KOPT-K1 (cell line): ENCODE data around the gene MAN2A2.
A peak's percentile ranks its signal among the peaks of the same experiment; 100 is the strongest.

Source experiments
- H3K27ac ChIP-seq: fragments of 200-600 bp; sonication (generic); 2 replicates; pipeline ENCODE4 v1.5.1; 2016; ENCODE audit warnings: antibody characterized with exemption, mild to moderate bottlenecking, low read depth, low read length; ENCODE audit not compliant: poor library complexity, severe bottlenecking
- H3K36me3 ChIP-seq: fragments of 200-600 bp; sonication (generic); 2 replicates; pipeline ENCODE4 v1.5.1; 2017; ENCODE audit warnings: antibody characterized with exemption, mild to moderate bottlenecking, low read length, moderate library complexity; ENCODE audit not compliant: insufficient read depth
- H3K9me3 ChIP-seq: fragments of 200-600 bp; sonication (generic); 2 replicates; pipeline ENCODE4 v1.5.1; 2017; ENCODE audit warnings: antibody characterized with exemption, low read length, mild to moderate bottlenecking; ENCODE audit not compliant: insufficient read depth, poor library complexity, severe bottlenecking

MAN2A2 gene

DNA sequence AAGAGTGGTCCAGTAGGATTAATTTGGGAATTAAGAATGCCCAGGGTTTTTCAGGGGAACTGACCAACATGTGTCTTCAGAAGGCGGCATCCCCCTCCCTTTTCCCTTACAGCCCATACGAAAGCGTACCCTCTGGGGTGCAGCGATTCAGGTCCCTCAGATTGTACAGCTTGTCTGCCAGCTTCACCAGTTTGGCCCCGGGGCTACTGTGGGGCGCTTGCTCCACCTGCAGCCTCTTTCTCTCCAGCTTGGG is 28.4 kb downstream of the MAN2A2 start:
- 0 out of 2 replicates have a peak, but pooled peaks cover 3% of the 10 kb centered on the region for H3K36me3 ChIP-seq
- no peaks in the 10 kb centered on the region for H3K9me3 ChIP-seq
- H3K27ac ChIP-seq, result peak overlapping the region; percentile 85

DNA sequence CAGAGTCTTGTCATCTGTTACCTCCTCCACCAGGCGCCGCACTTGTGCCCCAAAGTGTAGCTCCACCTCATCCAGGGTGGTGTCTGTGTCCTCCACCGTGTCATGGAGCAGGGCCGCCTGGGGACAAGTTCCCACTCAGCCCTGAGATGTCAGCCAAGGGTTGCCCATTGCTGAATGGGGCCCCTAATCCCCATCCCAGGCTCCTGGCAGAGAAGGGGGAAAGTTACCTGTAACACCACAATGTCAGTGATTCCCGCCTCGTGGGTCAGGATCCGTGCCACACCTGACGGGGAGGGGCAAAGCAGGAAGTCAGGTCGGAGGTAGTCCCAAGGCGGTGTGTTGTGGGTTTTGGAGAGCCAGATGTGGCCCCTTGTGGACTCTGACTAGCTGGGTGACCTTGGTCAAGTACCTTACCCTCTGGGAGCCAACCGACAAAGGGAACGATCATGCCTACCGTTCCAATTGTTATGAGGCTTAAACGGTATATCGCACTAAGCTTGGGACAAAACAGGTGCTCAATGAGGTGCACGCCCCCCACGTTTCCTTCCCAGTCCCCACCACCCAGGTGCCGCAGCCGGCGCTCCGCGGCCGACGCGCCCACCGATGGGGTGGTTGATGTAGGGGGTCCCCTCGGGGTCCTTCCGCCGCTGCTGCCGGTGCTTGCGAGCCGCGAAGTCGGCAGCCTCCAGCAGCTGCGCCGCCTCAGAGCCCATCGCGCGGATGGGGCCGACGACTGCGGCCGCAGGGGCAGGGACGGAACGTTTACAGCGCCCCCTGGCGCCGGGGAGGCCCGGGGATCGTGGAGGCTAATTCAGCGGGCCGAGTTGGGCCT is 28.9 kb downstream of the MAN2A2 start, which contains the start of gene HDDC3:
Gene HDDC3 (minus strand): TSS at position 722 of the 832 bp plus-strand sequence. CDS start 9 bp downstream, at position 713.
- Histone ChIP-seq H3K27ac (peak within 1 kb of the TSS; percentile 85), H3K9me3 (no peaks in the 10 kb centered on the region), H3K36me3 (peaks cover 9% of the 10 kb centered on the region; the same call in 1 of the 2 replicates)

DNA sequence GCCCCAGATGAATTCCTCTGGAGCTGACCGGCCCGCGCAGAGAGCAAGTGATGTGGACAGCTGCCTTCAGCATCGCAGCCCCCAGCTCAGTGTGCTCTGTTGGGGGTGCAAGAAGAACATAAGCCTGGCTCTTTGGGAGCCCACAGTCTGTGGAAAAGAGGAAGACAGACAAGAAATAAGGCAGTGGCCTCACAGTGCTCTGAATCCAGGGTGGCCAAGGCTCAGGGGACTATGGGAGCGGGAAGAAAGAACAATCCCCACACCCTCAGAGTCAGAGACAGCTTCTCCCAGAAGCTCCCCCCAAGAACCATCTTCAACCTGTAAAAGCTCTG is 29.5 kb downstream of the MAN2A2 start:
- Histone ChIP-seq H3K27ac (peak overlapping the region; percentile 85), H3K36me3 (peaks cover 10% of the 10 kb centered on the region; the same call in 1 of the 2 replicates), H3K9me3 (no peaks in the 10 kb centered on the region)

DNA sequence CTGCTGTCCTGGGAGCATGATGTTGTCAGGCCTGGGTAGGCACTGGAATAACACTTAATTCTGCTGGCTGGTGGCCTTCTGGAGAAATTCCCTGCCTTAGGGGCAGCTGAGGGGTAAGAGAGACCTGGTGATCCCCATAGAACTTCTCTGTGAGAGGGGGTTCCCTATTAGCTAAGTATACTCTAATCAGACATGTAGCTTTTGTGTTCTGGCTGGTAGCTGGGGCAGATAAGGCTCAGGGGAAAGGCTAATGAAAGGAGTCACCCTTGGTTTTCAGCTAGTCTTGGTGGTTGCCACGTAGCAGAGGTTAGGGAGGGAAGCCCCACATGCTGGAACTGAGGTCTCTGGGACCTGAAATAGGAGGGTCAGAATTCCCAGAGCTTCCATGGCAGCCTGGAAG is 30.2 kb downstream of the MAN2A2 start:
- H3K27ac ChIP-seq, result no peak overlapping the region
- peaks cover 13% of the 10 kb centered on the region; the same call in 1 of the 2 replicates for H3K36me3 ChIP-seq
- no peaks in the 10 kb centered on the region for H3K9me3 ChIP-seq

DNA sequence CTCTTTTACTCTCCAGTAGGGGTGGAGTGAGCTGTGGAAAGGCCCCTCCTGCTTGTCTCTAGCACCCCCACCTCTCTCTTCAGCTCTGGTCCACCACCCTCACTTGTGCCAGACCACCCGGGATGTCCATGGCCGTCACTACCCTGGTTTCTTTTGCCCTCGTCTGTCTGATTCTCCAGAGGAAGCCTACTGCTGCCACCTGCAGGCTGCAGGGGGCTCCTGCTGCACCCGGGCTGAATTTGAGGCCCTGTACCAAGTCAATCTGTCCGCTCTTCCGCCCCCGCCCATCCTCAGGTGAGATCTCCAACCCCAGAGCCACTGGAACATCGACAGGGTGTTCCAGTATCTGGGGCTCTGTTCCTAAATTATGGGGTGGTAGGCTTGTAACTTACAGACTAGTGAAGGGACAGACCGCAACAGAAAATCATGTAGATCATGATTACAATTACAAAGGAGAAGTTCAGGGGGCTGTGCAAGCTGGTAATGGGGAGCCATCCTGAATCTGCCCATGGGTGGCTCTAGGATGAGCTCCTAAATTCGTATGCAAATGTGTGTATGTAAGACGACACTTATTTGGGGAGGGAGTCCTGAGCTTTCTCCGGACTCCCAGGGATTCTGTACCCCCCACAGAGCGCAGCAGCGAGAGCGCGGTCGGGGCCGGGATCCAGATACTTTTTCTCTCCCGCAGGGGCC is 31.3 kb downstream of the MAN2A2 start:
- Histone ChIP-seq H3K27ac (peak overlapping the region; percentile 65), H3K9me3 (no peaks in the 10 kb centered on the region), H3K36me3 (peaks cover 20% of the 10 kb centered on the region)

DNA sequence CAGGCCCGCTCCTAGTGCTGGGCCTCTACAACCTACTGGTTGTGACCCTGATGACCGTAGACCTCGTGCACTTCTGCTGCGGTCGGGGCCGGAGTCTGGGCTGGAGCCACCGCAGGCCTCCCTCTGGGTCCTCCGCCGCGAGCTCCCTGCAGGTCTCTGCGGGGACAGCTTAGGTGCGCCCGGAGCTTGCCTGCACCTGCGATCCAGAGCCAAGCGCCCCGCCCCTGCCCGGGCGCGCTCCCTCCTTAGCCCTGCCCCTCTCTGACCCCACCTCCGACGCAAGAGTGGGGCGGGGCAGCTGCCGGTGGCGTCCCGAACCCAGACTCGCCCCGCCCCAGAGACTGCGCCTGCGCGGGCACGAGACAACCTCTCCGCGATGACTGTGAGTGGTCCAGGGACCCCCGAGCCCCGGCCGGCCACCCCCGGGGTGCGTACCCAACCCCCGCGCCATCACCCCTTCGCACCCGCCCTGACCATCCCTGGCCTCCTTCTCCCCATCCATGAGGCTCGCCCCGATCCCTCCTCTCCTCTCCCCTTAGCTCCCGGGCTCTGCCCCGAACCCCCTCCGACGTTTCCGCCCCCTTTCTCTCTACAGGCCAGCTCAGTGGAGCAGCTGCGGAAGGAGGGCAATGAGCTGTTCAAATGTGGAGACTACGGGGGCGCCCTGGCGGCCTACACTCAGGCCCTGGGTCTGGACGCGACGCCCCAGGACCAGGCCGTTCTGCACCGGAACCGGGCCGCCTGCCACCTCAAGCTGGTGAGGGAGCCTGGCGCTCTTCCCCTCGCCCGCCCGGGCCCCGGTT is 32.0 kb downstream of the MAN2A2 start, which contains the start of gene UNC45A:
Gene UNC45A (plus strand): TSS at position 337 of the 803 bp plus-strand sequence. CDS start 40 bp downstream, at position 377.
- H3K9me3 ChIP-seq, result no peaks in the 10 kb centered on the region
- H3K27ac ChIP-seq, result peak within 1 kb of the TSS; percentile 65
- H3K36me3 ChIP-seq, result peaks cover 27% of the 10 kb centered on the region

DNA sequence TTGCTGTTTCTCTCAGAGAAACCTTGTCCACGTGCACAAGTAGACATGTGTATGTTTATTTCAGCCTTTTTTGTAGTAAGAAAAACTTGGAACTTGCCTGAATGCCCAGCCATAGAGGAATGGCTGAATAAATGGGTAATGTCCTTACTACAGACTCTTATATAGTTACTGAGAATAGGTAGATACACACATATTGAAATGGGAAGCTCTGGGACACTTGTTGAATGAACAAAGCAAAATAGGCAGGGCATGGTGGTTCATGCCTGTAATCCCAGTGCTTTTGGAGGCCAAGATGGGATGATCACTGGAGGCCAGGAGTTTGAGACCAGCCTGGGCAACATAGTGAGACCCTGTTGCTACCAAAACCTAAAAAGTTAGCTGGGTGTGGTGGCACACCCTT is 33.7 kb downstream of the MAN2A2 start:
- H3K27ac ChIP-seq, result no peak overlapping the region

DNA sequence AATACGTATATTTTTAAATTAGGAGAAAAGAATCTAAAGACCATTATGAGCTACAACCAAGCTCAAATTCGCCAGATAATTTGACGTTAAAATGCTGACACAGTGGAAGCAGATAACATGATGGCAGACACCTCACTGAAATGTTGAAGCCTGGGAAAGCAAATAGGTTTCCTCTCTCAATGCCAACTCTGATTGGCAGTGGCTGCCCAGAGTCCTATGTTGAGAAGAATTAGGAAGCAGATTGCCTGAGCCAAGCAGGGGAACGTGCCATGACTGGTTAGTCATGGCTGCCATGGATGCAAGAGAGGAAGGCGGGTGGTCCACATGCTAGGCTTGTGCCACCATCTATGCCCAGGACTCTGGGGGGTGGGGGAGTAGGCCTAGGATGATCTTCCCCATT is 35.2 kb downstream of the MAN2A2 start:
- no peaks in the 10 kb centered on the region for H3K9me3 ChIP-seq
- peaks cover 58% of the 10 kb centered on the region for H3K36me3 ChIP-seq
- no peak overlapping the region for H3K27ac ChIP-seq

More for the DNA sequence above, 33.7 kb downstream of the MAN2A2 start:
- Histone ChIP-seq H3K36me3 (peaks cover 43% of the 10 kb centered on the region), H3K9me3 (no peaks in the 10 kb centered on the region)

DNA sequence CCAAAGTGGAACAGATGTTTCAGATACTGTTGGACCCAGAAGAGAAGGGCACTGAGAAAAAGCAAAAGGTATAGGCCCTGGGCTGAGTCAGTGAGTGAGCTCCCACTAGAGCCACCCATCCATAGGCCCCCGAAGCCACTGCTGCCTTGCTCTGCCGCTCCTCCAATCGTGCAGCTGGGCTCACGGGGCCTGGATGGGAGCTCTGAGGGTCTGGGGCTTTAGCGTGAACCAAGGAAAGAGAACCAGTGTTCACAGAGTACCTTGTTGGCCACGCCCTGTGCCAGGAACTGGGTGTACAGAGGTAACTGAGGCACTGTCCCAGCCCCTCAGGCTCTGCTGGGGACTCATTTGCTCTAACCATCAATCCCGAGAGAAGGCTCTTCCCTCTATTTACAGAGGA is 36.7 kb downstream of the MAN2A2 start:
- Histone ChIP-seq H3K9me3 (no peaks in the 10 kb centered on the region), H3K27ac (no peak overlapping the region), H3K36me3 (peaks cover 73% of the 10 kb centered on the region)

DNA sequence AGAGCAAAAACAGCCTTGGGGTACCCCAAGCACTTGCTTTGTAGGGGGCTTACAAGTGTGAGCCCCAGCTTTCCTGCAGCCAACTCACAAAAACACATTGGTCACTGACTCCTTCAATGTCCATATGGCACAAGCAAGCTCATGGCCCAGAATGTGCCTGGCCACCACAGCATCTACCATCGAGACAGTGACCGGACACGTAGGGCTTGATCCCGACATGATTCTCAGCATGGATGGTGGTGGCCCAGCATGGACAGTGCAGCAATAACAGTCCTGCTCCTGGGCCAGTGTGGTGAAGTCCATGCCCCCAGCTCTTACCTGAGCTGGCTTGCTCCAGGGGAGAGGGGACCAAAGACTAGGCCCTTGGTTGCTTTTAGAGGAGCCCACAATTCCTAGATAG is 37.9 kb downstream of the MAN2A2 start:
- Histone ChIP-seq H3K27ac (no peak overlapping the region), H3K36me3 (peaks cover 78% of the 10 kb centered on the region), H3K9me3 (no peaks in the 10 kb centered on the region)

DNA sequence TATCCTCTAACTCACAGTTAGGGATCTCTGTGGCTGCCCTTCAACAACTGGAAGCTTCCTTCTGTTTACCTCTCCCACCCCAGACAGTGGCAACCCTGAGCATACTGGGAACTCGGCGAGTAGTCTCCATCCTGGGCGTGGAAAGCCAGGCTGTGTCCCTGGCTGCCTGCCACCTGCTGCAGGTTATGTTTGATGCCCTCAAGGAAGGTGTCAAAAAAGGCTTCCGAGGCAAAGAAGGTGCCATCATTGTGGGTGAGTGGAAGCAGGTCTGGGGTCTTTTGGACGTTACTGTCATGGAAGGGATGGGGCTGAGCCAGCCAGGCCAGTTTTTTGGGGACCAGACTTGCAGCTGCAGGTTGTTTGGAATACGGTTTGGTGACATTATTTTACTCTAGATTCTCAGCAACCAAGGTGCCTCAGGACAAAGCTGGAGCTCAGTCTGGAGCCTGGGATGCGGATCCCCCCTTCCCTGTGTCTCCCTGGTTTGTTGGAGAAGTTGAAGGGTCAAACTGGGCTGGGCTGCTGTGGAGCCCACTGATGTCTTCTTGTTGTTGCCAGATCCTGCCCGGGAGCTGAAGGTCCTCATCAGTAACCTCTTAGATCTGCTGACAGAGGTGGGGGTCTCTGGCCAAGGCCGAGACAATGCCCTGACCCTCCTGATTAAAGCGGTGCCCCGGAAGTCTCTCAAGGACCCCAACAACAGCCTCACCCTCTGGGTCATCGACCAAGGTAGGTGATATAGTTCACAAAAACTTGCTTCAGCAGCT is 39.4 kb downstream of the MAN2A2 start:
- peaks cover 83% of the 10 kb centered on the region for H3K36me3 ChIP-seq
- H3K27ac ChIP-seq, result no peak overlapping the region
- H3K9me3 ChIP-seq, result no peaks in the 10 kb centered on the region

DNA sequence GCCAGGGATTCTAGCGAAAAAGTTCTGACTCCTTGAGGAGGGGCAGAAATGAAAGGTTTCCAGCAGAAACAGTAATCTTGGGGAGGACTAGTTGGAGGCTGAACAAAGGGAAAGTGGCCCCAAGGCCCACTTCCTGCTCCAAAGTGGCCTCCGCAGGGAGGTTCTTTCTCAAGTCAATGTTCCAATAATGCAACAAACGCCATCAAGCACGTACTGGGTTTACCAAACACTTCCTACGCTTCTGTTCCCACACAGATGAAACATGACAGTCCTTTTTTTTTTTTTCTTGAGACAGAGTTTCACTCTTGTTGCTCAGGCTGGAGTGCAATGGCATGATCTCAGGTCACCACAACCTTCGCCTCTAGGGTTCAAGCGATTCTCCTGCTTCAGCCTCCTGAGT is 42.0 kb downstream of the MAN2A2 start:
- no peak overlapping the region for H3K27ac ChIP-seq
- H3K9me3 ChIP-seq, result no peaks in the 10 kb centered on the region
- H3K36me3 ChIP-seq, result peaks cover 89% of the 10 kb centered on the region

DNA sequence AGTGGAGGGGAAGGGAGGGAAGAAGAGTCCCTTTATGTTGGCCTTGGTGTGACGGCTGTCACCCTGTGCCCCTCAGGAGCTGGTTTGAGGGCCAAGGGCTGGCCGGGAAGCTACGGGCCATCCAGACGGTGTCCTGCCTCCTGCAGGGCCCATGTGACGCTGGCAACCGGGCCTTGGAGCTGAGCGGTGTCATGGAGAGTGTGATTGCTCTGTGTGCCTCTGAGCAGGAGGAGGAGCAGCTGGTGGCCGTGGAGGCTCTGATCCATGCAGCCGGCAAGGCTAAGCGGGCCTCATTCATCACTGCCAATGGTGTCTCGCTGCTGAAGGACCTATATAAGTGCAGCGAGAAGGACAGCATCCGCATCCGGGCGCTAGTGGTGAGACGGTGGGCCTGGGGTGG is 43.4 kb downstream of the MAN2A2 start:
- H3K27ac ChIP-seq, result no peak overlapping the region
- peaks cover 89% of the 10 kb centered on the region for H3K36me3 ChIP-seq
- no peaks in the 10 kb centered on the region for H3K9me3 ChIP-seq

DNA sequence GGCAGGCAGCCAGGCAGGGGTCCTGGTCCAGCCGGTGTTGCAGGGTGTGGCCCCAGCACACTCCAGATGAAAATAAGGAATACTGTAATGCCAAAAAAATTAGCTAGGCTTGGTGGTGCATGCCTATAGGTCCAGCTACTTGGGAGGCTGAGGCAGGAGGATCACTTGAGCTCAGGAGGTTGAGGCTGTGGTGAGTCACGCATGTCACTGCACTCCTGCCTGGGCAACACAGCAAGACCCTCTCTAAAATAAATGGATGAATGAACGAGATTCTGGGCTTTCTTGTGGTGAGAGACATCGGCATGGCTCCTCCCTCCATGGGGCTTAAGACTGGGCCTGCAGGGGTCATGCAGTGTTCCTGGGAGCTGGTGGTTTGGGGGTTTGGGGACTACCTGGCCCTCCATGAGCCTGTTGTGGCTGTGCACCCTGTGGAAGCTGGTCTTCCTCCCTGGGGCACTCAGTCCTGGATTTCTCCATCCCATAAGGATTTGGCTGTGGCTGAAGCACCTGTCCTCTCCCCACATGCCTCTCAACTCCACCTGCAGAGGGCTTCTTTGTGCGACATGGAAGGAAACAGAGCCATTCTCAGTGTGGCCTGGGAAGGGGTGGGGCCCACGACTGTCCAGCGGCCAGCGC is 44.0 kb downstream of the MAN2A2 start:
- Histone ChIP-seq H3K27ac (no peak overlapping the region), H3K9me3 (no peaks in the 10 kb centered on the region), H3K36me3 (peaks cover 90% of the 10 kb centered on the region)
